Uterus (tissue), 4 donors: ENCODE results near the gene ZFPM1. TPM values are rescaled to one million over a fixed set of nuclear protein-coding genes. Genes with fewer than 3 reads are reported as not detected.
A peak's percentile ranks its signal among the peaks of the same experiment; 100 is the strongest.

Source experiments
- DNase-seq, 2 donors: peaks; one replicate each; pipeline ENCODE4 v3.0.0-alpha.2; 2019 to 2020
- H3K27ac ChIP-seq, 2 donors: fragments of 200-600 bp; sonication (generic); 1 replicate in 1 of 2; 2 replicates in 1 of 2; pipeline ENCODE4 v1.5.1; 2016 to 2018
- H3K27me3 ChIP-seq, 2 donors: fragments of 200-600 bp; sonication (generic); one replicate each; pipeline ENCODE4 v1.5.1; 2018 to 2019; ENCODE audit warnings: control low read depth in 1 of 2
- H3K36me3 ChIP-seq, 2 donors: fragments of 200-600 bp; sonication (generic); one replicate each; pipeline ENCODE4 v1.5.1; 2019; ENCODE audit warnings: control low read depth in 1 of 2
- H3K4me1 ChIP-seq, 2 donors: fragments of 200-600 bp; sonication (generic); one replicate each; pipeline ENCODE4 v1.5.1; 2018 to 2019; ENCODE audit warnings: control low read depth in 1 of 2
- H3K4me3 ChIP-seq, 2 donors: fragments of 200-600 bp; sonication (generic); 1 replicate in 1 of 2; 2 replicates in 1 of 2; pipeline ENCODE4 v1.5.1; 2018 to 2019; ENCODE audit warnings: mild to moderate bottlenecking in 1 of 2
- H3K9me3 ChIP-seq, 2 donors: fragments of 200-600 bp; sonication (generic); one replicate each; pipeline ENCODE4 v1.5.1; 2019; ENCODE audit warnings: control low read depth in 1 of 2
- CTCF ChIP-seq, 4 experiments: fragments of 200-600 bp in 2 of 4; fragments of 450-650 bp in 2 of 4; sonication (generic) in 2 of 4; IDR thresholded peaks; one replicate each; pipeline ENCODE4 v1.5.1; 2016 to 2019; ENCODE audit warnings: antibody characterized with exemption in 4 of 4, mild to moderate bottlenecking in 2 of 4, moderate library complexity in 1 of 4
- POLR2A ChIP-seq, 2 donors: fragments of 450-650 bp; IDR thresholded peaks; one replicate each; pipeline ENCODE4 v1.6.1; 2016; ENCODE audit warnings: antibody characterized with exemption in 2 of 2, mild to moderate bottlenecking in 1 of 2, moderate library complexity in 1 of 2
- intact Hi-C: fragments of 100-400 bp; cut with DNase I; formaldehyde crosslinking; loops from one replicate; pipeline ENCODE4 v1.15.1; 2023; ENCODE audit warnings: low total_unique reads
- total RNA-seq, 4 donors: library from RNA; depleted of rRNA in 3 of 4; stranded (reverse); fragments of >200 nt in 3 of 4; gene quantifications; one replicate each; pipeline versions ENCODE4 v1.1.0 to v1.2.4, GENCODE V29; 2014 to 2023
- donor health status: DM: yes; HTN: yes; CAD: no.

The ZFPM1 gene
- total RNA-seq, 4 donors from 2014 or later, result under 0.01 to 6.9 (median 0.77) TPM

GRCh38 chr16:88435437-88436355 lies 17.4 kb upstream of the ZFPM1 start:
- TF ChIP-seq POLR2A (IDR thresholded peaks at IDR 0.05) (no peak), CTCF (IDR thresholded peaks at IDR 0.05) (no peak)
- Histone ChIP-seq H3K27me3 (no peaks in the 10 kb centered on the region), H3K27ac (no peak overlapping the region), H3K4me3 (no peak overlapping the region), H3K4me1 (peaks cover 0 to 7% of the 10 kb centered on the region in 2 donors), H3K36me3 (no peaks in the 10 kb centered on the region), H3K9me3 (no peaks in the 10 kb centered on the region)
- intact Hi-C loops, result loop anchor here (10.0 kb wide), 1 partner anchor 241 kb away; no protein-coding TSS in a partner anchor
- no peak for DNase-seq

GRCh38 chr16:88436796-88437195 lies 16.3 kb upstream of the ZFPM1 start:
- no peaks in the 10 kb centered on the region for H3K9me3 ChIP-seq
- TF ChIP-seq CTCF (IDR thresholded peaks at IDR 0.05) (no peak), POLR2A (IDR thresholded peaks at IDR 0.05) (no peak)
- intact Hi-C loops, result loop anchor here (10.0 kb wide), 1 partner anchor 242 kb away; no protein-coding TSS in a partner anchor
- no peaks in the 10 kb centered on the region for H3K36me3 ChIP-seq
- no peak overlapping the region for H3K27ac ChIP-seq
- no peaks in the 10 kb centered on the region for H3K27me3 ChIP-seq
- no peak for DNase-seq
- no peak overlapping the region for H3K4me3 ChIP-seq
- H3K4me1 ChIP-seq, result no peaks in the 10 kb centered on the region

GRCh38 chr16:88437367-88437964 lies 15.6 kb upstream of the ZFPM1 start:
- intact Hi-C loops, result loop anchor here (10.0 kb wide), 1 partner anchor 243 kb away; no protein-coding TSS in a partner anchor
- Histone ChIP-seq H3K36me3 (no peaks in the 10 kb centered on the region), H3K4me1 (no peaks in the 10 kb centered on the region), H3K27me3 (no peaks in the 10 kb centered on the region), H3K4me3 (no peak overlapping the region), H3K27ac (no peak overlapping the region), H3K9me3 (no peaks in the 10 kb centered on the region)
- TF ChIP-seq CTCF (IDR thresholded peaks at IDR 0.05) (peak; percentile 82 to 88 (median 85)), POLR2A (IDR thresholded peaks at IDR 0.05) (peak in 1 of 2 donors; percentile 7)
- DNase-seq, result peak in 1 of 2 donors; percentile 35

- Histone ChIP-seq H3K27ac (no peak overlapping the region), H3K27me3 (no peaks in the 10 kb centered on the region), H3K36me3 (no peaks in the 10 kb centered on the region), H3K4me1 (peaks cover 0 to 2% of the 10 kb centered on the region in 2 donors), H3K9me3 (no peaks in the 10 kb centered on the region), H3K4me3 (no peak overlapping the region)
- intact Hi-C loops, result loop anchor here (10.0 kb wide), 1 partner anchor 243 kb away; no protein-coding TSS in a partner anchor
- DNase-seq, result no peak
- no peak for TF ChIP-seq CTCF (IDR thresholded peaks at IDR 0.05)
- no peak for TF ChIP-seq POLR2A (IDR thresholded peaks at IDR 0.05)
These were observed 14.8 kb upstream of the ZFPM1 start for GRCh38 chr16:88438084-88438870.
